Sciatic nerve (tissue), 2 donors: ENCODE measurements around the gene PARD3. TPM values are rescaled to one million over a fixed set of nuclear protein-coding genes. Genes with fewer than 3 reads are reported as not detected.

Experiments used
- ATAC-seq: fragments of 200-7000 bp; cut with Tn5 transposase; one replicate; pipeline ENCODE4 v1.9.1; 2020; ENCODE audit warnings: mild to moderate bottlenecking, moderate library complexity
- DNase-seq: peaks from one replicate; pipeline ENCODE4 v3.0.0-alpha.2; 2020; ENCODE audit warnings: low spot score
- intact Hi-C: fragments of 100-400 bp; cut with DNase I; formaldehyde crosslinking; loops from one replicate; pipeline ENCODE4 v1.14.2; 2022
- total RNA-seq: library from RNA; stranded (reverse); fragmentation: NEBNext Ultra II Directional; extraction: Animal tissue kit (Norgen Biotek cat#: 25700); gene quantifications from one replicate; pipeline ENCODE4 v1.2.1, GENCODE V29; 2021
- donor health status: DM: no; HTN: no; CAD: no.
- donor health status: DM: no; HTN: no; CAD: no.

The PARD3 gene
- total RNA-seq, 1 donor from 2014 or later = 46.1 TPM

GRCh38 chr10:34153663-34154382 lies 661.3 kb downstream of the PARD3 start:
- ATAC-seq = no peak
- DNase-seq = no peak
- intact Hi-C loops = no loop called here

GRCh38 chr10:34152434-34152833 lies 662.7 kb downstream of the PARD3 start:
- ATAC-seq (peak; percentile 32), DNase-seq (no peak)
- intact Hi-C loops = no loop called here

GRCh38 chr10:34151931-34152330 lies 663.2 kb downstream of the PARD3 start:
- DNase-seq (no peak), ATAC-seq (no peak)
- intact Hi-C loops = no loop called here

- DNase-seq (no peak), ATAC-seq (no peak)
- intact Hi-C loops = no loop called here
Measured at GRCh38 chr10:34151481-34151880, 663.6 kb downstream of the PARD3 start.

GRCh38 chr10:34150103-34150502 lies 665.0 kb downstream of the PARD3 start:
- intact Hi-C loops = no loop called here
- DNase-seq (no peak), ATAC-seq (no peak)

GRCh38 chr10:34148305-34148657 lies 666.8 kb downstream of the PARD3 start:
- intact Hi-C loops = no loop called here
- no peak for DNase-seq
- no peak for ATAC-seq

- intact Hi-C loops = no loop called here
- no peak for ATAC-seq
Measured at GRCh38 chr10:34147641-34148304, 667.3 kb downstream of the PARD3 start.

GRCh38 chr10:34145715-34146114 lies 669.4 kb downstream of the PARD3 start:
- ATAC-seq = no peak
- intact Hi-C loops = no loop called here
- no peak for DNase-seq

More at GRCh38 chr10:34147641-34148304, 667.3 kb downstream of the PARD3 start:
- DNase-seq = no peak

- no peak for DNase-seq
- intact Hi-C loops = no loop called here
- ATAC-seq = no peak
Measured at GRCh38 chr10:34143466-34143865, 671.6 kb downstream of the PARD3 start.

- intact Hi-C loops = no loop called here
- no peak for DNase-seq
- ATAC-seq = no peak
Measured at GRCh38 chr10:34141032-34141680, 673.9 kb downstream of the PARD3 start.

GRCh38 chr10:34139559-34139958 lies 675.5 kb downstream of the PARD3 start:
- no peak for ATAC-seq
- DNase-seq = no peak
- intact Hi-C loops = no loop called here

GRCh38 chr10:34137955-34138354 lies 677.1 kb downstream of the PARD3 start:
- DNase-seq = no peak
- intact Hi-C loops = no loop called here
- no peak for ATAC-seq

GRCh38 chr10:34137201-34137600 lies 677.9 kb downstream of the PARD3 start:
- intact Hi-C loops = no loop called here
- DNase-seq (no peak), ATAC-seq (peak; percentile 36)

GRCh38 chr10:34135515-34135914 lies 679.6 kb downstream of the PARD3 start:
- DNase-seq = no peak
- intact Hi-C loops = no loop called here
- ATAC-seq = no peak

- DNase-seq (no peak), ATAC-seq (peak; percentile 39)
- intact Hi-C loops = no loop called here
Measured at GRCh38 chr10:34134602-34135001, 680.5 kb downstream of the PARD3 start.

GRCh38 chr10:34133406-34133805 lies 681.7 kb downstream of the PARD3 start:
- DNase-seq (no peak), ATAC-seq (no peak)
- intact Hi-C loops = no loop called here

GRCh38 chr10:34131152-34131551 lies 683.9 kb downstream of the PARD3 start:
- DNase-seq (no peak), ATAC-seq (no peak)
- intact Hi-C loops = no loop called here

- DNase-seq (no peak), ATAC-seq (no peak)
Measured at GRCh38 chr10:34127676-34128075, 687.4 kb downstream of the PARD3 start.

GRCh38 chr10:34126371-34127151 lies 688.5 kb downstream of the PARD3 start:
- no peak for DNase-seq

More at GRCh38 chr10:34127676-34128075, 687.4 kb downstream of the PARD3 start:
- intact Hi-C loops = no loop called here

GRCh38 chr10:34125702-34126101 lies 689.4 kb downstream of the PARD3 start:
- ATAC-seq (no peak), DNase-seq (no peak)
- intact Hi-C loops = no loop called here

More at GRCh38 chr10:34126371-34127151, 688.5 kb downstream of the PARD3 start:
- no peak for ATAC-seq
- intact Hi-C loops = no loop called here
